ENCODE results near the gene AHRR. TPM values are rescaled to one million over a fixed set of nuclear protein-coding genes. Genes with fewer than 3 reads are reported as not detected.

AHRR gene
- total and polyA plus RNA-seq, 2 donors from 2014 or later, result 0.71 to 1.7 TPM

Other genes starting within 250 kb of the AHRR start
- 0.13 TPM for gene PLEKHG4B, start 229.5 kb upstream of the AHRR start, total RNA-seq
- 0.37 TPM for gene PLEKHG4B, start 229.5 kb upstream of the AHRR start, polyA plus RNA-seq (ENCODE audit: insufficient read depth, low read depth, low replicate concordance)
- not detected for gene LRRC14B, start 130.2 kb upstream of the AHRR start, total RNA-seq
- gene LRRC14B, start 130.2 kb upstream of the AHRR start, polyA plus RNA-seq (ENCODE audit: insufficient read depth, low read depth, low replicate concordance), result not detected
- 5.9 TPM for gene CCDC127, start 103.6 kb upstream of the AHRR start, total RNA-seq
- gene CCDC127, start 103.6 kb upstream of the AHRR start, polyA plus RNA-seq (ENCODE audit: insufficient read depth, low read depth, low replicate concordance), result 3.2 TPM
- 135 TPM for gene SDHA, start 103.4 kb upstream of the AHRR start, total RNA-seq
- gene SDHA, start 103.4 kb upstream of the AHRR start, polyA plus RNA-seq (ENCODE audit: insufficient read depth, low read depth, low replicate concordance), result 256 TPM
- 89.6 TPM for gene PDCD6, start 50.1 kb upstream of the AHRR start, total RNA-seq
- 125 TPM for gene PDCD6, start 50.1 kb upstream of the AHRR start, polyA plus RNA-seq (ENCODE audit: insufficient read depth, low read depth, low replicate concordance)
- 71.5 TPM for gene EXOC3, start 121.5 kb downstream of the AHRR start, total RNA-seq
- 40.5 TPM for gene EXOC3, start 121.5 kb downstream of the AHRR start, polyA plus RNA-seq (ENCODE audit: insufficient read depth, low read depth, low replicate concordance)
- gene SLC9A3, start 202.7 kb downstream of the AHRR start, total RNA-seq, result 10.5 TPM
- 36.9 TPM for gene SLC9A3, start 202.7 kb downstream of the AHRR start, polyA plus RNA-seq (ENCODE audit: insufficient read depth, low read depth, low replicate concordance)